ENCODE data around the gene DNAH10.
A peak's percentile ranks its signal among the peaks of the same experiment; 100 is the strongest.

The DNAH10 gene

DNA sequence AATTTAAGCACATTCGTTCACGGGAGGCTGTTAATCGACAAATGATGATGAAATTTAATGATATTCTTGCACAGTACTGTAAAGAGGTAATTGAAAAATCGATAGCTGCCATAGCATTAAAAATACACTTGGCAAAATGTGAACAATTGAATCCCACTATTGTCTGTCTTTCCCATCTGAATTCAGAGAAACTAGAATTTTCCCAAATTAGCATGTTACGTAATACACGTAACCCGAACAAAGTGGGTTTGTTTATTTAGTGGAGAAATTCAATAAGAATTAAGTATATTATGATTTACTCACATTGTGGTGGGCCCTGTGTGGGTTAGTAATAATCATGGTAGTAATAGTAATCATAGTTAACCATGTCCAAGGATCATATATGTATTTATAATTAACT lies 31.9 kb downstream of the DNAH10 start:
- Histone ChIP-seq H3K9ac (ENCODE audit: low read length) (no peak overlapping the region), H3K4me3 (ENCODE audit: low read depth, low read length) (no peak overlapping the region), H3K4me1 (ENCODE audit: control insufficient read depth, insufficient read depth, low read length) (no peaks in the 10 kb centered on the region)

DNA sequence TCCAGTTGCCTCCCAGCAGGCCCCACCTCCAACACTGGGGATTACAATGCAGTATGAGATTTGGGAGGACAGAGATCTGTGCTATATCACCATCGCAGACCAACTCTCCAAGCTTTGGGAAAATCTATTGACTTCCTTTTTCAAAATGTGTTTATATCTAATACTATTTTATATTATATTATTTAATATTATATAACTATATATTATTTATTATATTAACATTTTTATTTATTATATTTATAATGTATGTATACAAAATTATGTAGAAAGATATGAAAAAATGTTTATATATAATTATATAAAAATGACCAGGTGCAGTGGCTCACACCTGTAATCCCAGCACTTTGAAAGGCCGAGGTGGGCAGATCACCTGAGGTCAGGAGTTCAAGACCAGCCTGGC lies 36.4 kb downstream of the DNAH10 start:
- H3K36me3 ChIP-seq (ENCODE audit: control insufficient read depth, insufficient read depth, low read length), result no peaks in the 10 kb centered on the region
- H3K27me3 ChIP-seq (ENCODE audit: control insufficient read depth, insufficient read depth, low read length), result no peaks in the 10 kb centered on the region
- no peak overlapping the region for H3K4me3 ChIP-seq (ENCODE audit: low read depth, low read length)
- H3K9me3 ChIP-seq (ENCODE audit: control insufficient read depth, insufficient read depth, low read depth, low read length), result no peaks in the 10 kb centered on the region
- no peak overlapping the region for H3K27ac ChIP-seq (ENCODE audit: low read depth, low read length)
- no peaks in the 10 kb centered on the region for H3K4me1 ChIP-seq (ENCODE audit: control insufficient read depth, insufficient read depth, low read length)
- no peak overlapping the region for H3K9ac ChIP-seq (ENCODE audit: low read length)

More for the DNA sequence above, 31.9 kb downstream of the DNAH10 start:
- Histone ChIP-seq H3K36me3 (ENCODE audit: control insufficient read depth, insufficient read depth, low read length) (no peaks in the 10 kb centered on the region), H3K27ac (ENCODE audit: low read depth, low read length) (no peak overlapping the region), H3K9me3 (ENCODE audit: control insufficient read depth, insufficient read depth, low read depth, low read length) (no peaks in the 10 kb centered on the region), H3K27me3 (ENCODE audit: control insufficient read depth, insufficient read depth, low read length) (no peaks in the 10 kb centered on the region)

DNA sequence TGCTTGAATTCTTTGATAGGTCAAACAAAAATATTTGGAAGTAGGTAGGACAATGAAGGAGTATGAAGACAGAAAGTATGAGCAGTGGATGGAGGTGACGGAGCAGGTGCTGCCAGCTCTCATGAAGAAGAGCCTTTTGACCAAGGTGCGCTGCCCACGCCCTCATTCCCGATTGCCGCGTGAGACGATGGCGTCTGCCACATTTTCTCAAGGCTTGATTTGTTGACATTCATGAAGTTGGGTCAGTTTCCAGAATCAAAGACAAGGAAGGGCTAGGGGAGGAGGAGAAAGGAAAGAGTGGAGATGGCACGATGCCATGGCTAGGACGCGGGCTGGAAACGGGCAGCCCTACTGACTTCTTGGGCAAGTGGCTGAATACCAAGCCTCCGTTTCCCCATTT lies 37.1 kb downstream of the DNAH10 start:
- Histone ChIP-seq H3K4me1 (ENCODE audit: control insufficient read depth, insufficient read depth, low read length) (no peaks in the 10 kb centered on the region), H3K4me3 (ENCODE audit: low read depth, low read length) (no peak overlapping the region), H3K9ac (ENCODE audit: low read length) (no peak overlapping the region), H3K27ac (ENCODE audit: low read depth, low read length) (no peak overlapping the region), H3K27me3 (ENCODE audit: control insufficient read depth, insufficient read depth, low read length) (no peaks in the 10 kb centered on the region), H3K36me3 (ENCODE audit: control insufficient read depth, insufficient read depth, low read length) (no peaks in the 10 kb centered on the region), H3K9me3 (ENCODE audit: control insufficient read depth, insufficient read depth, low read depth, low read length) (no peaks in the 10 kb centered on the region)

DNA sequence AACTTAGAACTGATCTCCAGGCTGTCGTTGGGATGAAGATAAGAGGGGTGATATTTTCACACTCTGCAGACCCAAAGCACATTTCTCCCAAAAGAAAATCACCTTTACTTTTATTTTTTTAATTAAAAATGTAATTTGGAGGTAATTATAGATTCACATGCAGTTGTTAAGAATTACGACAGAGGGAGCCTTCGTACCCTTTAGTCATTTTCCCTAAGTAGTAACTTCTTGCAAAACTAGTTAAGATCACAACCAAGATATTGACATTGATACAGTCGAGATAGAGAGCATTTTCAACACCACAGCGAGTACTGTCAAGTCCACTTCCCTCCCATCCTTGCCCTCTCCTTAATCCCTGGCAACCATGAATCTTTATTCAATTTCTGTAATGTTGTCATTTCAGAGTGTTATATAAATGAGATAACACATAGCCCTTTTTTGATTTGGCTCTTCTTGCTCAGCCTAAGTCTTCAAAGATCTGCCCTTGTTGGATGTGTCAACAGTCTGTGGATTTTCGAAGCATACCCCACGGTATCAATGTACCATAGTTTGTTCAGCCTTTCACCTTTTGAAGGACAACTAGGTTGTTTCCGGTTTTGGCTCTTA lies 39.6 kb downstream of the DNAH10 start:
- Histone ChIP-seq H3K27me3 (ENCODE audit: control insufficient read depth, insufficient read depth, low read length) (no peaks in the 10 kb centered on the region), H3K36me3 (ENCODE audit: control insufficient read depth, insufficient read depth, low read length) (no peaks in the 10 kb centered on the region), H3K9me3 (ENCODE audit: control insufficient read depth, insufficient read depth, low read depth, low read length) (no peaks in the 10 kb centered on the region), H3K4me3 (ENCODE audit: low read depth, low read length) (no peak overlapping the region), H3K27ac (ENCODE audit: low read depth, low read length) (no peak overlapping the region), H3K4me1 (ENCODE audit: control insufficient read depth, insufficient read depth, low read length) (no peaks in the 10 kb centered on the region), H3K9ac (ENCODE audit: low read length) (no peak overlapping the region)

DNA sequence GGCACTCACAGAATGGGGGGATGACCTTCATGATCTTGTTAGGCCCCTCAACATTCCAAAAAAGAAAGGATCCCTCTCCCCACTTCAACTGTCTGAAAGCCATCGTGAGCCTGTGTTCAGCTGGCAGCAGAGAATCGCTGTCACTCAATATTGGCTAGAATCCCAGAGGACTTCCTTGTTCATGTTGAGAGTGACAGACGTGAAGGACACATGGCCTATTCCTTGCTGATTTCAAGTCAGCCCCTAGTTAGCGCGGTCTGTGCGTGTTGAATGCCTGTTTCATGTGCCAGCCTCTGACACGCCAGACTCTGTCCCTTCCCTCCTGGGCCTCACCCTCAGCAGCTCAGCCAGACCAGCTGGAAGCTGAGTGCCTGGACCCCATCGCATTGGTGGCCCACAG lies 43.1 kb downstream of the DNAH10 start:
- Histone ChIP-seq H3K36me3 (ENCODE audit: control insufficient read depth, insufficient read depth, low read length) (no peaks in the 10 kb centered on the region), H3K9me3 (ENCODE audit: control insufficient read depth, insufficient read depth, low read depth, low read length) (no peaks in the 10 kb centered on the region), H3K27me3 (ENCODE audit: control insufficient read depth, insufficient read depth, low read length) (0 out of 2 replicates have a peak, but pooled peaks cover 4% of the 10 kb centered on the region), H3K9ac (ENCODE audit: low read length) (no peak overlapping the region), H3K4me1 (ENCODE audit: control insufficient read depth, insufficient read depth, low read length) (no peaks in the 10 kb centered on the region; the same call in 1 of the 2 replicates), H3K27ac (ENCODE audit: low read depth, low read length) (no peak overlapping the region), H3K4me3 (ENCODE audit: low read depth, low read length) (no peak overlapping the region)

DNA sequence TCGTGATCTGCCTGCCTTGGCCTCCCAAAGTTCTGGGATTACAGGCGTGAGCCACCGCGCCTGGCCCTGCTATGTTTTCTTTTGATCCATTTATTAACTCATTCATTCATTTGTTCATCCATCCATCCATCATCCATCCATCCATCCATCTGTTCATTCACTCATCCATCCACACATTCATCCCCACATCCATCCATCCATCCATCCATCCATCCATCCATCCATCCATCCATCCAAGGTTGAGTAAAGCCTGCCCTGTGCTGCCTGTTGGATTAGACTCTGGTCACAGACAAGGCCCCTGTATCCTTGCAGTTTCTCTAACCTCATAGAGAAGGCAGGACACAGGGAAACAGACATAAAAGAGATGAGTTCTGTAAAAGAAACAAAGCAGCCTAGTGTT lies 44.9 kb downstream of the DNAH10 start:
- Histone ChIP-seq H3K4me1 (ENCODE audit: control insufficient read depth, insufficient read depth, low read length) (no peaks in the 10 kb centered on the region; the same call in 1 of the 2 replicates), H3K27me3 (ENCODE audit: control insufficient read depth, insufficient read depth, low read length) (0 out of 2 replicates have a peak, but pooled peaks cover 4% of the 10 kb centered on the region), H3K27ac (ENCODE audit: low read depth, low read length) (no peak overlapping the region), H3K9ac (ENCODE audit: low read length) (no peak overlapping the region), H3K4me3 (ENCODE audit: low read depth, low read length) (no peak overlapping the region), H3K9me3 (ENCODE audit: control insufficient read depth, insufficient read depth, low read depth, low read length) (no peaks in the 10 kb centered on the region), H3K36me3 (ENCODE audit: control insufficient read depth, insufficient read depth, low read length) (no peaks in the 10 kb centered on the region)

DNA sequence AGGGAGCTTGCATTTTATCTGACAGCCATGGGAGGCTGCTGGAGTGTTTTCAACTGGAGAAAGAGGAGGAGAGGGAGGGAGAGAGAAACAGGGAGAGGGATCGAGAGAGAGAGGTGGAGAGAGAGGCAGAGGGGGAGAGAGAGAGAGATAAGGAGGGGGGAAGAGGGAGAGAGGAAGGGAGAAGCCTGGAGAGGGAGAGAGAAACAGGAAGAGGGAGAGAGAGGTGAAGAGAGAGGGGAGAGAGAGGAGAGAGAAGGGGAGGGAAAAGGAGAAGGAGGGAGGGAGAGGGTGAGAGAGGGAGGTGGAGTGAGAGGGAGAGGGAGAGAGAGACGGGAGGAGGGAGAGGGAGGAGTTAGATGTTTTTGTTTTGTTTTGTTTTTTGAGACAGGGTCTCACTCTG lies 45.6 kb downstream of the DNAH10 start:
- no peak overlapping the region for H3K27ac ChIP-seq (ENCODE audit: low read depth, low read length)
- H3K36me3 ChIP-seq (ENCODE audit: control insufficient read depth, insufficient read depth, low read length), result no peaks in the 10 kb centered on the region
- no peaks in the 10 kb centered on the region for H3K9me3 ChIP-seq (ENCODE audit: control insufficient read depth, insufficient read depth, low read depth, low read length)
- no peak overlapping the region for H3K9ac ChIP-seq (ENCODE audit: low read length)
- no peaks in the 10 kb centered on the region; the same call in 1 of the 2 replicates for H3K4me1 ChIP-seq (ENCODE audit: control insufficient read depth, insufficient read depth, low read length)
- H3K4me3 ChIP-seq (ENCODE audit: low read depth, low read length), result peak overlapping the region; percentile 28; the same call in 1 of the 2 replicates
- H3K27me3 ChIP-seq (ENCODE audit: control insufficient read depth, insufficient read depth, low read length), result 0 out of 2 replicates have a peak, but pooled peaks cover 4% of the 10 kb centered on the region

DNA sequence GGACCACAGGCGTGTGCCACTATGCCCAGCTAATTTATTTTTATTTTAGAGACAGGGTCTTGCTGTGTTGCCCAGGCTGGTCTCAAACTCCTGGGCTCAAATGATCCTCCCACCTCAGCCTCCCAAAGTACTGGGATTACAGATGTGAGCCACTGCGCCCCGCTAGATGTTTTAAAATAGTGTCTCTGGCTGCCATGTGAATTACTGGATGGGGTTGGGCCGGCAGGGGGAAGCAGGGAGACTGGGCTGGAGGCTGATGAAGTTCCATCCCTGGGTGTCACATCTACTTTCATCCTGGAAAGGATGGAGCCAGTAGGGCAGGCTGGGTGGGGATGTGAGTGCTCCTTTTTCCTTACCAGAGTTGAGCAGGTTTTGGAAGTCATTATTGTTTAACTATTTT lies 46.1 kb downstream of the DNAH10 start:
- Histone ChIP-seq H3K36me3 (ENCODE audit: control insufficient read depth, insufficient read depth, low read length) (no peaks in the 10 kb centered on the region), H3K4me1 (ENCODE audit: control insufficient read depth, insufficient read depth, low read length) (no peaks in the 10 kb centered on the region; the same call in 1 of the 2 replicates), H3K27ac (ENCODE audit: low read depth, low read length) (no peak overlapping the region), H3K27me3 (ENCODE audit: control insufficient read depth, insufficient read depth, low read length) (0 out of 2 replicates have a peak, but pooled peaks cover 4% of the 10 kb centered on the region), H3K4me3 (ENCODE audit: low read depth, low read length) (peak overlapping the region; percentile 28; the same call in 1 of the 2 replicates), H3K9ac (ENCODE audit: low read length) (no peak overlapping the region), H3K9me3 (ENCODE audit: control insufficient read depth, insufficient read depth, low read depth, low read length) (no peaks in the 10 kb centered on the region)

DNA sequence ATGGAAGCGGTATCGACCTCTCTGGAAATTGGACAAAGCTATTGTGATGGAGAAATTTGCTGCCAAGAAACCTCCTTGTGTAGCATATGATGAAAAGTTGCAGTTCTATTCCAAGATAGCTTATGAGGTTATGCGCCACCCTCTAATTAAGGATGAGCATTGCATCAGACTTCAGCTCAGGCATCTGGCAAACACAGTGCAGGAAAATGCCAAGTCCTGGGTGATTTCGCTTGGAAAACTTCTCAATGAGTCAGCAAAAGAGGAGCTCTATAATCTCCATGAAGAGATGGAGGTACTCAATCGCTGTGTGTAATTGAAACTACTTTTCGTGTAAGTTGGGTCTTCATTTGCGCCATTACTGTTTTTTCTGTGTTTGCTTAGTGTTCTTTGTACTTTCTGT lies 51.2 kb downstream of the DNAH10 start:
- H3K36me3 ChIP-seq (ENCODE audit: control insufficient read depth, insufficient read depth, low read length), result no peaks in the 10 kb centered on the region
- no peak overlapping the region for H3K4me3 ChIP-seq (ENCODE audit: low read depth, low read length)
- no peaks in the 10 kb centered on the region for H3K4me1 ChIP-seq (ENCODE audit: control insufficient read depth, insufficient read depth, low read length)
- H3K27ac ChIP-seq (ENCODE audit: low read depth, low read length), result no peak overlapping the region
- H3K9ac ChIP-seq (ENCODE audit: low read length), result no peak overlapping the region
- no peaks in the 10 kb centered on the region for H3K27me3 ChIP-seq (ENCODE audit: control insufficient read depth, insufficient read depth, low read length)
- peaks cover 17% of the 10 kb centered on the region for H3K9me3 ChIP-seq (ENCODE audit: control insufficient read depth, insufficient read depth, low read depth, low read length)

DNA sequence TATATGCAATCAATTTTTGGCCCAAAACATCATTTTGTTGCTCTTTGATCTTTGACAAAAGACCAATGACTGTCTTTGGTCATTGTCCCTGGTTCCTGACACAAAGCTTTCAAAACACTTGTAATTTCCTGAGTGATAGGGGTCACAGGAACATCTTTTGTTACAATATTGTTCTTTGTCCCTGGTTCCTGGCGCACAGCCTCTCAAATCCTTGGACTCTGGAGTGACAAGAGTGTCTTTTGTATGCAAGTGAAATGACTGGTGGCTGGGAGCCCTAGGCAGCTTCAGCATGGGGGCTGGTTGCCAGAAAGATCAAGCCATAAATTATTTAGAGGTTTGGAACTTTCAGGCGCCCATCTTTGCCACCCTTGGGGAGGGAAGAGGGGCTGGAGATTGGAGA lies 53.9 kb downstream of the DNAH10 start:
- no peaks in the 10 kb centered on the region for H3K27me3 ChIP-seq (ENCODE audit: control insufficient read depth, insufficient read depth, low read length)
- no peak overlapping the region for H3K9ac ChIP-seq (ENCODE audit: low read length)
- no peaks in the 10 kb centered on the region for H3K36me3 ChIP-seq (ENCODE audit: control insufficient read depth, insufficient read depth, low read length)
- no peaks in the 10 kb centered on the region for H3K4me1 ChIP-seq (ENCODE audit: control insufficient read depth, insufficient read depth, low read length)
- H3K4me3 ChIP-seq (ENCODE audit: low read depth, low read length), result no peak overlapping the region
- H3K9me3 ChIP-seq (ENCODE audit: control insufficient read depth, insufficient read depth, low read depth, low read length), result peaks cover 17% of the 10 kb centered on the region
- H3K27ac ChIP-seq (ENCODE audit: low read depth, low read length), result no peak overlapping the region

DNA sequence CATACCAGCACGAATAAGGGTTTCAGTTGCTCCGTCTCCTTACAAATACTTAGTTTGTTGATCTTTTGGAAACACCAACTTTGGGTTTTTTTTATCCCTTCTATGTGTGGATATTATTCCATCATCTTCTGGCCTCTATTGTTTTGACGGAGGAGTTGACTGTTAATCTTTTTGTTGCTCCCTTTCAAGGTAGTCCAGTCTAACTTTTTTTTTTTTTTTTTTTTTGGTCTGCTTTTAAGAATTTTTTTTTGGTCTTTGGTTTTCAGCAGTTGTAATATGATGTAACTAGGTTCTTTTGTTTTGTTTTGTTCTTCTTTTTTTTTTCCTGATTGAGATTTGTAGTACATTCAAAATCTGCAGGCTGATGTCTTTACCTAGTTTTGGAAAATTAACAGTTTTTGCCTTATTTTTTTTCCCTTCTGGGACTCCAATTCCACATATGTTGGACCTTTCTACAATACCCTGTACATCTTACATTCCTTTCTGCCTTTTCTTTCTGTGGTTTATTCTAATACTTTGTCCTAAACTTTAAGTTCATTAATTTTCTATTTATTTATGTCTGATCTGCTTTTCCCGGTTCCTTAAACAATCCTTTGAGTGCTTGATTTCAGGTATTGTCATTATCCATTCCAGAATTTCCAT lies 54.9 kb downstream of the DNAH10 start:
- Histone ChIP-seq H3K36me3 (ENCODE audit: control insufficient read depth, insufficient read depth, low read length) (no peaks in the 10 kb centered on the region), H3K27ac (ENCODE audit: low read depth, low read length) (no peak overlapping the region), H3K27me3 (ENCODE audit: control insufficient read depth, insufficient read depth, low read length) (no peaks in the 10 kb centered on the region), H3K4me1 (ENCODE audit: control insufficient read depth, insufficient read depth, low read length) (no peaks in the 10 kb centered on the region), H3K9me3 (ENCODE audit: control insufficient read depth, insufficient read depth, low read depth, low read length) (peaks cover 17% of the 10 kb centered on the region), H3K4me3 (ENCODE audit: low read depth, low read length) (no peak overlapping the region), H3K9ac (ENCODE audit: low read length) (no peak overlapping the region)
